K562 (cell line): ENCODE data around the gene LBP. TPM values are rescaled to one million over a fixed set of nuclear protein-coding genes. Genes with fewer than 3 reads are reported as not detected.

Source experiments
- ATAC-seq: fragments of 200-7000 bp; cut with Tn5 transposase; 3 replicates; pipeline ENCODE4 v1.9.1; 2020; ENCODE audit warnings: moderate library complexity
- BruUV-seq: library from RNA; stranded (reverse); fragments of 400-500 nt; replicated peaks from 2 replicates; lab custom pipeline; 2021; lab: Mats Ljungman, UMichigan
- CTCF ChIA-PET: fragments of 300-600 bp; formaldehyde crosslinking; extraction: SDS; loops from one replicate; lab custom pipeline; 2021; ENCODE audit warnings: low intra/inter-chr PET ratio; lab: Yijun Ruan, JAX
- POLR2A ChIA-PET: fragments of 300-600, 350-650 bp; sonication (Branson Sonifier 250); formaldehyde crosslinking; extraction: SDS; loops from one replicate; lab custom pipeline; 2021; ENCODE audit warnings: antibody characterized with exemption, inconsistent platforms; lab: Yijun Ruan, JAX
- DNase-seq, 4 experiments: peaks; one replicate each; pipeline versions ENCODE4 v3.0.0 to v3.0.0-alpha.2; 2011 to 2018; ENCODE audit warnings: low spot score in 3 of 4, mixed read lengths in 3 of 4; ENCODE audit errors: extremely low read depth in 1 of 4
- FAIRE-seq: peaks from 2 replicates; lab custom pipeline; 2011; peaks lifted over from hg19 to GRCh38; lab: Jason Lieb, UNC
- H2AFZ ChIP-seq: 2 replicates; pipeline ENCODE4 v1.6.0; 2011; ENCODE audit warnings: low read depth, low read length, control low read depth, inconsistent platforms
- H3K27ac ChIP-seq: fragments of 200-600 bp; 3 replicates; pipeline ENCODE4 v1.8.0; 2011; ENCODE audit warnings: low read depth, mild to moderate bottlenecking, control low read depth, inconsistent platforms, low read length, moderate library complexity, mixed read lengths; ENCODE audit errors: extremely low read depth
- H3K27me3 ChIP-seq, 2 experiments: fragments of 300-600 bp in 1 of 2; 2 replicates in 1 of 2; 3 replicates in 1 of 2; pipeline versions ENCODE4 v1.6.0 to v1.8.0; 2011; ENCODE audit warnings: inconsistent platforms in 2 of 2, low read length in 2 of 2, mild to moderate bottlenecking in 1 of 2, mixed read lengths in 1 of 2, moderate library complexity in 1 of 2; ENCODE audit not compliant: control insufficient read depth in 2 of 2, insufficient read depth in 2 of 2
- H3K36me3 ChIP-seq: fragments of 300-600 bp; 3 replicates; pipeline ENCODE4 v1.8.0; 2011; ENCODE audit warnings: mild to moderate bottlenecking, low read length, inconsistent platforms; ENCODE audit not compliant: control insufficient read depth, insufficient read depth
- H3K4me1 ChIP-seq, 2 experiments: fragments of 200-600 bp in 1 of 2; replicated peaks in 1 of 2; 2 replicates in 1 of 2; 3 replicates in 1 of 2; pipeline versions ENCODE4 v1.5.1 to v1.8.0; 2011; ENCODE audit warnings: inconsistent platforms in 2 of 2, low read length in 2 of 2, mild to moderate bottlenecking in 1 of 2, mixed read lengths in 1 of 2, moderate library complexity in 1 of 2; ENCODE audit not compliant: control insufficient read depth in 2 of 2, insufficient read depth in 2 of 2
- H3K4me2 ChIP-seq: 2 replicates; pipeline ENCODE4 v1.6.1; 2011; ENCODE audit warnings: low read length, control low read depth, inconsistent platforms, mixed read lengths; ENCODE audit not compliant: insufficient read depth
- H3K4me3 ChIP-seq: fragments of 200-600 bp; sonication (generic), shearing (Covaris generic); 2 replicates; pipeline ENCODE4 v1.5.1; 2016; ENCODE audit warnings: control low read depth, inconsistent platforms
- H3K79me2 ChIP-seq: fragments of 200-600 bp; 3 replicates; pipeline ENCODE4 v1.8.0; 2011; ENCODE audit warnings: low read length, inconsistent platforms; ENCODE audit not compliant: control insufficient read depth, insufficient read depth
- H3K9ac ChIP-seq, 2 experiments: 2 replicates each; pipeline versions ENCODE4 v1.6.0 to v1.6.1; 2011; ENCODE audit warnings: low read depth in 2 of 2, low read length in 2 of 2, control low read depth in 1 of 2, inconsistent platforms in 1 of 2, mild to moderate bottlenecking in 1 of 2, mixed read lengths in 1 of 2; ENCODE audit not compliant: insufficient read depth in 1 of 2
- H3K9me1 ChIP-seq: one replicate; pipeline ENCODE4 v1.6.0; 2011; ENCODE audit warnings: inconsistent platforms, mild to moderate bottlenecking, low read length, moderate library complexity; ENCODE audit not compliant: control insufficient read depth, insufficient read depth
- H3K9me3 ChIP-seq: replicated peaks from 2 replicates; pipeline ENCODE4 v1.5.1; 2011; ENCODE audit warnings: low read depth, low read length, inconsistent platforms; ENCODE audit not compliant: control insufficient read depth, insufficient read depth
- H4K20me1 ChIP-seq: replicated peaks from 2 replicates; pipeline ENCODE4 v1.6.1; 2011; ENCODE audit warnings: low read length, inconsistent platforms, mixed read lengths; ENCODE audit not compliant: control insufficient read depth, insufficient read depth
- C11orf30 ChIP-seq: fragments of 450-650 bp; IDR thresholded peaks from 2 replicates; pipeline ENCODE4 v1.6.1; 2016; ENCODE audit warnings: low read depth, mild to moderate bottlenecking
- CREM ChIP-seq: IDR thresholded peaks from 2 replicates; pipeline ENCODE4 v1.6.1; 2014; ENCODE audit warnings: antibody characterized with exemption, low read depth
- CTBP1 ChIP-seq: fragments of 450-650 bp; IDR thresholded peaks from 2 replicates; pipeline ENCODE4 v1.6.1; 2016; ENCODE audit warnings: borderline replicate concordance
- EHMT2 ChIP-seq: fragments of 450-650 bp; IDR thresholded peaks from 2 replicates; pipeline ENCODE4 v1.6.1; 2018; ENCODE audit warnings: antibody characterized with exemption
- FOXJ3 ChIP-seq: sonication (generic); formaldehyde crosslinking; IDR thresholded peaks from 2 replicates; pipeline ENCODE4 v1.4.0; 2020; ENCODE audit warnings: mild to moderate bottlenecking, missing genetic modification reagents
- HEY1 ChIP-seq: fragments of 250-450 bp; sonication (Bioruptor Pico); IDR thresholded peaks from 2 replicates; pipeline ENCODE4 v1.5.0; 2020; ENCODE audit warnings: mild to moderate bottlenecking, moderate library complexity, borderline replicate concordance
- MEF2D ChIP-seq: conservative IDR thresholded peaks from 2 replicates; pipeline ENCODE4 v1.6.1; 2016; ENCODE audit warnings: low read depth, missing genetic modification characterization, missing compliant biosample characterization
- NONO ChIP-seq, 2 experiments: fragments of 200-400 bp in 1 of 2; fragments of 450-650 bp in 1 of 2; formaldehyde crosslinking in 1 of 2; IDR thresholded peaks; 2 replicates each; pipeline ENCODE4 v1.6.1; 2017; ENCODE audit warnings: low read depth in 2 of 2, mild to moderate bottlenecking in 2 of 2, moderate library complexity in 2 of 2, low read length in 1 of 2
- RCOR1 ChIP-seq, 2 experiments: IDR thresholded peaks; 2 replicates each; pipeline ENCODE4 v1.6.1; 2012; ENCODE audit warnings: low read depth in 2 of 2, low read length in 2 of 2, borderline replicate concordance in 1 of 2, improper control_type of control experiment in 1 of 2
- SPI1 ChIP-seq: IDR thresholded peaks from 2 replicates; pipeline ENCODE4 v1.6.1; 2011; ENCODE audit warnings: low read depth, low read length, control low read depth, borderline replicate concordance
- TAF15 ChIP-seq: fragments of 200-400 bp; formaldehyde crosslinking; IDR thresholded peaks from 2 replicates; pipeline ENCODE4 v1.6.1; 2017; ENCODE audit warnings: mild to moderate bottlenecking, low read depth, low read length, moderate library complexity
- THRAP3 ChIP-seq: fragments of 450-650 bp; IDR thresholded peaks from 2 replicates; pipeline ENCODE4 v1.6.1; 2016; ENCODE audit warnings: mild to moderate bottlenecking, inconsistent platforms, borderline replicate concordance
- TRIM24 ChIP-seq, 2 experiments: fragments of 450-650 bp; IDR thresholded peaks; 2 replicates each; pipeline ENCODE4 v1.6.1; 2016
- ZFP30 ChIP-seq: fragments of 250-450 bp; sonication (Bioruptor Pico); IDR thresholded peaks from 2 replicates; pipeline ENCODE4 v1.8.0; 2022; ENCODE audit warnings: moderate library complexity, mild to moderate bottlenecking, inconsistent platforms, borderline replicate concordance
- ZKSCAN1 ChIP-seq: fragments of 150-350 bp; IDR thresholded peaks from 2 replicates; pipeline ENCODE4 v1.6.1; 2016; ENCODE audit warnings: low read depth, low read length
- ZNF224 ChIP-seq: sonication (generic); formaldehyde crosslinking; IDR thresholded peaks from 2 replicates; pipeline ENCODE4 v1.8.0; 2022; ENCODE audit warnings: mild to moderate bottlenecking, missing genetic modification reagents
- WGBS: fragments of 100-300 bp; shearing (Covaris generic); methylation state at CpG from one replicate; pipeline ENCODE4 v1.1.6; 2016; ENCODE audit warnings: low coverage, mixed read lengths; ENCODE audit not compliant: insufficient coverage; ENCODE audit errors: missing lambda C conversion rate; 5-methylcytosine and 5-hydroxymethylcytosine counted together
- in situ Hi-C: fragments of 300-500 bp; cut with MboI; formaldehyde crosslinking; loops from 4 replicates; pipeline ENCODE4 v1.15.0; 2018; ENCODE audit warnings: inconsistent platforms, mixed read lengths
- intact Hi-C: fragments of 100-400 bp; cut with micrococcal nuclease; formaldehyde crosslinking; loops from 2 replicates; pipeline ENCODE4 v1.14.2; 2022
- polyA plus RNA-seq, 8 experiments: library from polyadenylated mRNA; depleted of rRNA in 4 of 8; stranded (reverse) in 5 of 8; unstranded in 3 of 8; fragments of >200 nt; fragmentation: Nextera tagmentation in 2 of 8; fragmentation: Illumina TruSeq in 1 of 8; extraction: Ambion mirVana in 2 of 8; extraction: Trizol in 1 of 8; gene quantifications; 2 replicates each; pipeline versions ENCODE4 v1.2.1 to v1.2.3, GENCODE V29; 2011 to 2014; ENCODE audit warnings: inconsistent platforms in 1 of 8, missing spikeins in 1 of 8
- total RNA-seq, 7 experiments: library from RNA; depleted of rRNA in 6 of 7; stranded (reverse); fragments of >200 nt in 6 of 7; fragmentation: Illumina TruSeq in 2 of 7; extraction: Trizol in 2 of 7; gene quantifications; 2 replicates each; pipeline versions ENCODE4 v1.2.1 to v1.2.3, GENCODE V29; 2011 to 2021; ENCODE audit warnings: low replicate concordance in 1 of 7
- TF ChIP-seq, protein P1 (sequence below): sonication (generic); formaldehyde crosslinking; IDR thresholded peaks from 2 replicates; pipeline ENCODE4 v1.8.1; 2023; ENCODE audit warnings: mild to moderate bottlenecking, missing genetic modification reagents
- TF ChIP-seq, protein P2 (sequence below): fragments of 250-450 bp; sonication (Bioruptor Pico); IDR thresholded peaks from 2 replicates; pipeline ENCODE4 v1.5.0; 2022; ENCODE audit warnings: mild to moderate bottlenecking
- TF ChIP-seq, protein P3 (sequence below): sonication (generic); formaldehyde crosslinking; IDR thresholded peaks from 2 replicates; pipeline ENCODE4 v1.8.1; 2022; ENCODE audit warnings: missing genetic modification reagents

The LBP gene
- total and polyA plus RNA-seq, 9 of the 15 experiments (the other 6 are each of a cell fraction or from before 2014, with no cell fraction given) = 0.06 to 0.31 (median 0.09) TPM; not detected in 3

DNA sequence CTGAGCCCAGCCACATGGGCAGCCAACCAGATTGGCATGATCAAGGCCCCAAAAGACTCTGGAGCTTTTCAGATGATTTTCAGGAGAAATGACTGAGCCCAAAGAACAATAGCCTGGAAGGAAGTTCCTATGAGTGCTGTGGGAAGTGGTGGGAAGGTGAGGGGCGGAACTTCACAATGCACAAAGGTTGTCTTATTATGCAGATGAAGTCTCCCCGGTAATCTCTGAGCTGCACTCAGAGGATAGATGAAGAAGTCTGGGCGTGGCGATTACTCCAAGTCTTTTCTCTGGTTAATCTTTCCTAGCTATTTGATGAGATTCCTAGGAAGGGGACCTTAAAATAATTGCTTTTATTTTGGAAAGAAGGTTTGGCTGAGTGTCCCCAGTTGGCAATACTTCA lies 36.9 kb downstream of the LBP start (continued):
- TF ChIP-seq NONO (IDR thresholded peaks at IDR 0.05; ENCODE audit: low read depth in 2 of 2, low read length in 1 of 2) = no peak
- no peak for TF ChIP-seq ZNF224 (CRISPR knock-in tag)
- no peak for TF ChIP-seq TRIM24 (IDR thresholded peaks at IDR 0.05)
- TF ChIP-seq ZFP30 (CRISPR knock-in tag) = no peak
- TF ChIP-seq, all 486 proteins: peak for 0

DNA sequence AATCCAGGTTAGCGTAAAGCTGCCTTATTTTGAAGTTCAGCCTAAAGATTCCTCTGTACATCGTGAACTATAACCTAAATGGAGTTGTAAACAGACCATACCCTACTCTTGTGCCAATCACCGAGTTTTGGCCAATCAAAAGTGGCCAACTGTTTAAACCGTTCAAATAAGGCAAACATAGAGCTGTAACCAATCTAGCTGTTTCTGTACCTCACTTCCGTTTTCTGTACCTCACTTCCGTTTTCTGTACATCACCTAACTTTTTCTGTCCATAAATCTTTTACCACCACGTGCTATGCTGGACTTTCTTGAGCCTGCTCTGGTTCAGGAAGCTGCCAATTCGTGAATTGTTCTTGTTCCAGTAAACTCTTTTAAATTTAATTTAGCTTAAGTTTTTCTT lies 39.7 kb downstream of the LBP start:
- ATAC-seq (no peak), FAIRE-seq (no peak), DNase-seq (no peak)
- ChIA-PET POLR2A (interaction anchor here (0.6 to 0.7 kb wide), 3 partner anchors 12 to 39 kb away, joined by 3 read pairs; no protein-coding TSS in a partner anchor), CTCF (no interaction called here)
- WGBS = 11% methylated on average over 8 of the region's 8 CpGs
- Histone ChIP-seq H3K27me3 (peaks cover 6 to 9% of the 10 kb centered on the region in 2 experiments; a peak in 2 of 5 replicates), H3K4me1 (no peaks in the 10 kb centered on the region), H3K79me2 (no peaks in the 10 kb centered on the region), H3K27ac (no peak overlapping the region), H4K20me1 (no peaks in the 10 kb centered on the region), H3K9ac (no peak overlapping the region), H3K9me1 (no peaks in the 10 kb centered on the region), H3K36me3 (no peaks in the 10 kb centered on the region), H2AFZ (peak overlapping the region; percentile 81), H3K4me2 (no peak overlapping the region), H3K4me3 (no peak overlapping the region), H3K9me3 (no peaks in the 10 kb centered on the region; the same call in 1 of the 2 replicates)
- in situ Hi-C loops = no loop called here
- intact Hi-C loops = no loop called here
- BruUV-seq = no TSS peak
- TF ChIP-seq ZKSCAN1 (no peak), CREM (0 out of 2 replicates have a peak, but pooled peaks have one; percentile 9), SPI1 (peak; percentile 89), EHMT2 (peak; percentile 15; the same call in 1 of the 2 replicates), TAF15 (no peak), RCOR1 (IDR thresholded peaks at IDR 0.05; ENCODE audit: borderline replicate concordance in 1 of 2, low read depth in 2 of 2, low read length in 2 of 2) (no peak), C11orf30 (no peak), CTBP1 (no peak), THRAP3 (no peak), MEF2D (tag) (no peak), ZFP30 (CRISPR knock-in tag) (no peak), FOXJ3 (CRISPR knock-in tag) (no peak), HEY1 (no peak)
- TF ChIP-seq, protein P1, sequence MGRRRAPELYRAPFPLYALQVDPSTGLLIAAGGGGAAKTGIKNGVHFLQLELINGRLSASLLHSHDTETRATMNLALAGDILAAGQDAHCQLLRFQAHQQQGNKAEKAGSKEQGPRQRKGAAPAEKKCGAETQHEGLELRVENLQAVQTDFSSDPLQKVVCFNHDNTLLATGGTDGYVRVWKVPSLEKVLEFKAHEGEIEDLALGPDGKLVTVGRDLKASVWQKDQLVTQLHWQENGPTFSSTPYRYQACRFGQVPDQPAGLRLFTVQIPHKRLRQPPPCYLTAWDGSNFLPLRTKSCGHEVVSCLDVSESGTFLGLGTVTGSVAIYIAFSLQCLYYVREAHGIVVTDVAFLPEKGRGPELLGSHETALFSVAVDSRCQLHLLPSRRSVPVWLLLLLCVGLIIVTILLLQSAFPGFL (CRISPR knock-in tag) = no peak
- TF ChIP-seq, protein P2, sequence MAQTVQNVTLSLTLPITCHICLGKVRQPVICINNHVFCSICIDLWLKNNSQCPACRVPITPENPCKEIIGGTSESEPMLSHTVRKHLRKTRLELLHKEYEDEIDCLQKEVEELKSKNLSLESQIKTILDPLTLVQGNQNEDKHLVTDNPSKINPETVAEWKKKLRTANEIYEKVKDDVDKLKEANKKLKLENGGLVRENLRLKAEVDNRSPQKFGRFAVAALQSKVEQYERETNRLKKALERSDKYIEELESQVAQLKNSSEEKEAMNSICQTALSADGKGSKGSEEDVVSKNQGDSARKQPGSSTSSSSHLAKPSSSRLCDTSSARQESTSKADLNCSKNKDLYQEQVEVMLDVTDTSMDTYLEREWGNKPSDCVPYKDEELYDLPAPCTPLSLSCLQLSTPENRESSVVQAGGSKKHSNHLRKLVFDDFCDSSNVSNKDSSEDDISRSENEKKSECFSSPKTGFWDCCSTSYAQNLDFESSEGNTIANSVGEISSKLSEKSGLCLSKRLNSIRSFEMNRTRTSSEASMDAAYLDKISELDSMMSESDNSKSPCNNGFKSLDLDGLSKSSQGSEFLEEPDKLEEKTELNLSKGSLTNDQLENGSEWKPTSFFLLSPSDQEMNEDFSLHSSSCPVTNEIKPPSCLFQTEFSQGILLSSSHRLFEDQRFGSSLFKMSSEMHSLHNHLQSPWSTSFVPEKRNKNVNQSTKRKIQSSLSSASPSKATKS (CRISPR knock-in tag) = no peak
- TF ChIP-seq, protein P3, sequence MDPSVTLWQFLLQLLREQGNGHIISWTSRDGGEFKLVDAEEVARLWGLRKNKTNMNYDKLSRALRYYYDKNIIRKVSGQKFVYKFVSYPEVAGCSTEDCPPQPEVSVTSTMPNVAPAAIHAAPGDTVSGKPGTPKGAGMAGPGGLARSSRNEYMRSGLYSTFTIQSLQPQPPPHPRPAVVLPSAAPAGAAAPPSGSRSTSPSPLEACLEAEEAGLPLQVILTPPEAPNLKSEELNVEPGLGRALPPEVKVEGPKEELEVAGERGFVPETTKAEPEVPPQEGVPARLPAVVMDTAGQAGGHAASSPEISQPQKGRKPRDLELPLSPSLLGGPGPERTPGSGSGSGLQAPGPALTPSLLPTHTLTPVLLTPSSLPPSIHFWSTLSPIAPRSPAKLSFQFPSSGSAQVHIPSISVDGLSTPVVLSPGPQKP (CRISPR knock-in tag) = no peak
